ENCODE measurements around the gene SMPD2. TPM values are rescaled to one million over a fixed set of nuclear protein-coding genes. Genes with fewer than 3 reads are reported as not detected.

SMPD2 gene
- total RNA-seq, 1 donor from 2014 or later: 8.4 TPM

GRCh38 chr6:109485266-109485935, 44.9 kb downstream of the SMPD2 start:
- DNase-seq (ENCODE audit: low spot score): no peak

GRCh38 chr6:109486068-109486467, 45.5 kb downstream of the SMPD2 start:
- no peak for DNase-seq (ENCODE audit: low spot score)

GRCh38 chr6:109488001-109488400, 47.5 kb downstream of the SMPD2 start:
- DNase-seq (ENCODE audit: low spot score): no peak

- no peak for DNase-seq (ENCODE audit: low spot score)
Measured at GRCh38 chr6:109490713-109491112, 50.2 kb downstream of the SMPD2 start.

GRCh38 chr6:109491207-109491938, 50.8 kb downstream of the SMPD2 start:
- DNase-seq (ENCODE audit: low spot score): peak; percentile 69

Other genes with a start within 250 kb of the SMPD2 start
- gene CD164, start 58.3 kb upstream of the SMPD2 start, total RNA-seq (ENCODE audit: insufficient read depth, low replicate concordance): 184 TPM
- 1.4 TPM for gene PPIL6, start 96 bp upstream of the SMPD2 start, total RNA-seq (ENCODE audit: insufficient read depth, low replicate concordance)
- gene MICAL1, start 15.0 kb downstream of the SMPD2 start, total RNA-seq (ENCODE audit: insufficient read depth, low replicate concordance): 48.6 TPM
- gene ZBTB24, start 42.5 kb downstream of the SMPD2 start, total RNA-seq (ENCODE audit: insufficient read depth, low replicate concordance): 10.4 TPM

Data from umbilical cord (tissue), 2 donors.